Subcutaneous adipose tissue (tissue), 4 donors: Measurements from ENCODE around the gene PLEKHG4B. TPM values are rescaled to one million over a fixed set of nuclear protein-coding genes. Genes with fewer than 3 reads are reported as not detected.

Experiments used
- total RNA-seq, 4 donors: library from RNA; depleted of rRNA; stranded (reverse); fragments of >200 nt; gene quantifications; one replicate each; pipeline ENCODE4 v1.1.0, GENCODE V29; 2016
- TF ChIP-seq, protein P1 (sequence below): fragments of 450-650 bp; IDR thresholded peaks from one replicate; pipeline ENCODE4 v1.5.1; 2016; ENCODE audit warnings: low read depth, mild to moderate bottlenecking, control low read depth, antibody characterized with exemption, moderate library complexity

The PLEKHG4B gene
- total RNA-seq, 4 donors from 2014 or later, result under 0.01 TPM; not detected in 3

- TF ChIP-seq, protein P1, sequence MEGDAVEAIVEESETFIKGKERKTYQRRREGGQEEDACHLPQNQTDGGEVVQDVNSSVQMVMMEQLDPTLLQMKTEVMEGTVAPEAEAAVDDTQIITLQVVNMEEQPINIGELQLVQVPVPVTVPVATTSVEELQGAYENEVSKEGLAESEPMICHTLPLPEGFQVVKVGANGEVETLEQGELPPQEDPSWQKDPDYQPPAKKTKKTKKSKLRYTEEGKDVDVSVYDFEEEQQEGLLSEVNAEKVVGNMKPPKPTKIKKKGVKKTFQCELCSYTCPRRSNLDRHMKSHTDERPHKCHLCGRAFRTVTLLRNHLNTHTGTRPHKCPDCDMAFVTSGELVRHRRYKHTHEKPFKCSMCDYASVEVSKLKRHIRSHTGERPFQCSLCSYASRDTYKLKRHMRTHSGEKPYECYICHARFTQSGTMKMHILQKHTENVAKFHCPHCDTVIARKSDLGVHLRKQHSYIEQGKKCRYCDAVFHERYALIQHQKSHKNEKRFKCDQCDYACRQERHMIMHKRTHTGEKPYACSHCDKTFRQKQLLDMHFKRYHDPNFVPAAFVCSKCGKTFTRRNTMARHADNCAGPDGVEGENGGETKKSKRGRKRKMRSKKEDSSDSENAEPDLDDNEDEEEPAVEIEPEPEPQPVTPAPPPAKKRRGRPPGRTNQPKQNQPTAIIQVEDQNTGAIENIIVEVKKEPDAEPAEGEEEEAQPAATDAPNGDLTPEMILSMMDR, result no peak
Observed at GRCh38 chr5:157801-158200, 65.8 kb downstream of the PLEKHG4B start.

- TF ChIP-seq, protein P1, result no peak
Observed at GRCh38 chr5:158807-159447, 67.0 kb downstream of the PLEKHG4B start.

- TF ChIP-seq, protein P1, result no peak
Observed at GRCh38 chr5:159448-160172, 67.6 kb downstream of the PLEKHG4B start.

DNA sequence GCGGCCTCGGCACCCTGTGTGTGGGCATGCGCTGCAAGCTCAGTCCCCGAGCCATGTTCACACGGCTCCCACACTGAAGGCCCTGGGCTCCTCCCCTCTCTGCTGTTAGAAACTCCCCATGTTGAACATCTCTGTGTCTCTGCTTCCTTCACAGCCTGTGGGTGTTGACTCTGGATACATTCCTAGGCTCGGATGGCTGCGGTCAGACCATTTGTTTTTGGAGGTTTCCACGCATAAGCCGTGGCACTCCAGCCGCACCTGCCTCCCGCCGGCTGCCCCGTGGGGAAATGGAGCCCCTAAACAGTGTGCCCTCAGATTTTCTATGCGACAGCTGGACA lies 68.2 kb downstream of the PLEKHG4B start:
- TF ChIP-seq, protein P1, result no peak

DNA sequence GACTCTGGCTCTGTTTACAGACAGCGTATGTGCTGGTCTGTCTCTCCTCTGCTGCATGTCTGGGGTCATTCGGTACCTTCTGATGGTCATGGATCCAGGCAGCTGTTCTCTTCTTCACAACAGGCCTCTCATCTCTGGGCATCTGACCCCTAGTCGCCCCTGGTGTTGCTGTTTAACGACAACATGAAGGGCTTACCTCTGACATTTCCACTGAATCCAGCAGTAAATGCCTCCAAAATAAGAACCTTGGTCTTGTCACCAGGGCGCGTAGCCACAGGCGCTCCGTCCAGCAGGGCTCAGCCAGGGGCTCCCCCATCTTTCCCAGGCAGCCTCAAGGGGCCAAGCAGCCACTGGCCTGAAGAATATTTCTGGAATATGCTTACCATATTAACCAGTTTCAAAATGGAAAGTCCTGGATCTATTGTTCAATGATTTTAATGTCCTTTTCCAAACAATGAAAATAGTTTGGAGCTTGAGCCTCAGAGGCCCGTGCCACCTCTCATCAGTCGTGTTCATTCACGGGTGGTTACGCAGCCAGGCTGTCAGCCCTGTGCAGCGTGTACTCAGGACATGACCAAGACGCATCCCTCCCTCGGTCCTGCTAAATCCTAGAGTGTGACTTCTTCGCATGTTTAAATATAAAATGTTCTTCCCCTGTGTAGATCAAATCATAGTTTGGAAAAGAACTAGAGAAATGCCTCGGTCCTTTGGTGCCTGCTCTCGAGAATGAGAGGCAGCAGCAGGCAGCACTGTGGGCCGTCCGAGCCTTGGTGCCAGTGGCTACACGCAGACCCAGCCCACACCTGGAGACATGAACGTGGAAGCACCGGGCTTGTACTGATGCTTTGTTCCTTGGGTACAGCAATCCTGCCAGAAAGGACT lies 69.2 kb downstream of the PLEKHG4B start:
- TF ChIP-seq, protein P1, result no peak

DNA sequence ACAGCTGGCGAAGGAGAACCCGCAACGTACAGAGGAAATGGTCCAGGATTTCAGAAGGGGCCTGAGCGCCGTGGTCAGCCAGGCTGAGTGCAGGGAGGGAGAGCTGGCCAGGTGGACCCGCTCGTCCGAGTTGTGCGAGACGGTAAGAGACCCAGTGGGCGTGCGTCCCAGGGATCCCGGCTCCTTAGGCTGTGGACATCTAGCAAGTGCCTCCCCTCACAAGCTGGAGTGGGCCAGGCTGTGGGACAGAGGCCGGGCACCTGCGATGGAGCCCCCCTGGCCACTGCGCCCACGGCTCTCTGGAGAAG lies 69.8 kb downstream of the PLEKHG4B start:
- TF ChIP-seq, protein P1, result no peak

DNA sequence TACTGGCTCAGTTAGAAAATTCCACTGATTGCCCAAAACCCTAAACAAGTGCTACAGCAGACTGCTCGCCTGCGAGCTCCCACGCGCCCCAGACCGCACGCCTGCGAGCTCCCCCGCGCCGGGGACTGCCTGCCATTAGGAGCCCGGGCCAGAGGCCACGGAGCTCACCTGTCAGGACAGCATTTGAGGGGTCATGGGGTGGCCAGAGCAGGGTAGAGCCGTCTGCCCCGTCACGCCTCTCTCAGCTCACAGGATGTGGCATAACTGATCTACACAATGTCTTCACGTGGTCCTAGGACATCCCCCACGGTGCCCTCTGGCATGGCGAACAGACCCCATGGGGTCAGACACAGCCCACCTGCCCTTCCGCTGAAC lies 70.2 kb downstream of the PLEKHG4B start:
- TF ChIP-seq, protein P1, result no peak
